K562 (cell line): ENCODE measurements around the gene LPIN1. TPM values are rescaled to one million over a fixed set of nuclear protein-coding genes. Genes with fewer than 3 reads are reported as not detected.

Experiments used
- CHCHD3 ChIP-seq: fragments of 250-450 bp; sonication (Bioruptor Pico); IDR thresholded peaks from 2 replicates; pipeline ENCODE4 v2.1.2; 2022; ENCODE audit warnings: mild to moderate bottlenecking
- GTF2F1 ChIP-seq: IDR thresholded peaks from 2 replicates; pipeline ENCODE4 v1.6.1; 2011; ENCODE audit warnings: low read depth, low read length, improper control_type of control experiment
- HLTF ChIP-seq: fragments of 450-650 bp; IDR thresholded peaks from 2 replicates; pipeline ENCODE4 v1.6.1; 2016
- NCOR1 ChIP-seq: fragments of 450-650 bp; IDR thresholded peaks from 2 replicates; pipeline ENCODE4 v1.6.1; 2016; ENCODE audit warnings: mild to moderate bottlenecking, moderate library complexity
- NR3C1 ChIP-seq: sonication (generic); formaldehyde crosslinking; IDR thresholded peaks from 2 replicates; pipeline ENCODE4 v1.8.1; 2022; ENCODE audit warnings: missing genetic modification reagents
- PTBP1 ChIP-seq: fragments of 200-400 bp; formaldehyde crosslinking; IDR thresholded peaks from 2 replicates; pipeline ENCODE4 v1.6.1; 2017; ENCODE audit warnings: low read depth, low read length
- SETDB1 ChIP-seq: IDR thresholded peaks from one replicate; pipeline ENCODE4 v1.6.1; 2012; ENCODE audit warnings: low read length, control low read depth, inconsistent platforms
- SLC30A9 ChIP-seq: fragments of 250-450 bp; sonication (Bioruptor Pico); IDR thresholded peaks from 2 replicates; pipeline ENCODE4 v1.8.0; 2022; ENCODE audit warnings: mild to moderate bottlenecking, moderate library complexity
- SMARCA4 ChIP-seq: fragments of 450-650 bp; IDR thresholded peaks from 2 replicates; pipeline ENCODE4 v1.6.1; 2016
- SMARCC2 ChIP-seq: fragments of 450-650 bp; IDR thresholded peaks from 2 replicates; pipeline ENCODE4 v1.6.1; 2017; ENCODE audit warnings: antibody characterized with exemption, moderate library complexity, mild to moderate bottlenecking, low read depth
- SRF ChIP-seq, 2 experiments: fragments of 250-450, 450-650 bp in 1 of 2; sonication (Bioruptor Pico) in 1 of 2; sonication (generic) in 1 of 2; formaldehyde crosslinking; IDR thresholded peaks; 2 replicates each; pipeline versions ENCODE4 v1.5.0 to v1.5.1; 2020 to 2022; ENCODE audit warnings: mild to moderate bottlenecking in 1 of 2, missing genetic modification reagents in 1 of 2
- TBL1XR1 ChIP-seq, 2 experiments: IDR thresholded peaks; 2 replicates each; pipeline ENCODE4 v1.6.1; 2012; ENCODE audit warnings: improper control_type of control experiment in 2 of 2, low read length in 2 of 2, mild to moderate bottlenecking in 1 of 2
- ZEB2 ChIP-seq: fragments of 450-650 bp; IDR thresholded peaks from 2 replicates; pipeline ENCODE4 v1.6.1; 2016
- polyA plus RNA-seq, 8 experiments: library from polyadenylated mRNA; depleted of rRNA in 4 of 8; stranded (reverse) in 5 of 8; unstranded in 3 of 8; fragments of >200 nt; fragmentation: Nextera tagmentation in 2 of 8; fragmentation: Illumina TruSeq in 1 of 8; extraction: Ambion mirVana in 2 of 8; extraction: Trizol in 1 of 8; gene quantifications; 2 replicates each; pipeline versions ENCODE4 v1.2.1 to v1.2.3, GENCODE V29; 2011 to 2014; ENCODE audit warnings: inconsistent platforms in 1 of 8, missing spikeins in 1 of 8
- total RNA-seq, 7 experiments: library from RNA; depleted of rRNA in 6 of 7; stranded (reverse); fragments of >200 nt in 6 of 7; fragmentation: Illumina TruSeq in 2 of 7; extraction: Trizol in 2 of 7; gene quantifications; 2 replicates each; pipeline versions ENCODE4 v1.2.1 to v1.2.3, GENCODE V29; 2011 to 2021; ENCODE audit warnings: low replicate concordance in 1 of 7
- TF ChIP-seq, protein P1 (sequence below): sonication (generic); formaldehyde crosslinking; IDR thresholded peaks from 2 replicates; pipeline ENCODE4 v1.8.0; 2022; ENCODE audit warnings: mild to moderate bottlenecking, missing genetic modification reagents
- TF ChIP-seq, protein P2 (sequence below): fragments of 200-400 bp; formaldehyde crosslinking; IDR thresholded peaks from 2 replicates; pipeline ENCODE4 v1.6.1; 2017; ENCODE audit warnings: mild to moderate bottlenecking, low read depth, low read length, moderate library complexity
- TF ChIP-seq, protein P3 (sequence below), 2 experiments: fragments of 450-650 bp in 1 of 2; sonication (generic) in 1 of 2; formaldehyde crosslinking in 1 of 2; IDR thresholded peaks in 1 of 2; conservative IDR thresholded peaks in 1 of 2; 2 replicates each; pipeline versions ENCODE4 v1.6.1 to v1.8.1; 2016 to 2023; ENCODE audit warnings: mild to moderate bottlenecking in 2 of 2, moderate library complexity in 2 of 2, inconsistent platforms in 1 of 2, missing genetic modification reagents in 1 of 2
- TF ChIP-seq, protein P4 (sequence below): fragments of 250-450 bp; sonication (Bioruptor Pico); IDR thresholded peaks from 2 replicates; pipeline ENCODE4 v1.5.0; 2021; ENCODE audit warnings: mild to moderate bottlenecking, moderate library complexity

The LPIN1 gene
- total and polyA plus RNA-seq, 9 of the 15 experiments (the other 6 are each of a cell fraction or from before 2014, with no cell fraction given) = 9.2 to 84.0 (median 27.8) TPM

DNA sequence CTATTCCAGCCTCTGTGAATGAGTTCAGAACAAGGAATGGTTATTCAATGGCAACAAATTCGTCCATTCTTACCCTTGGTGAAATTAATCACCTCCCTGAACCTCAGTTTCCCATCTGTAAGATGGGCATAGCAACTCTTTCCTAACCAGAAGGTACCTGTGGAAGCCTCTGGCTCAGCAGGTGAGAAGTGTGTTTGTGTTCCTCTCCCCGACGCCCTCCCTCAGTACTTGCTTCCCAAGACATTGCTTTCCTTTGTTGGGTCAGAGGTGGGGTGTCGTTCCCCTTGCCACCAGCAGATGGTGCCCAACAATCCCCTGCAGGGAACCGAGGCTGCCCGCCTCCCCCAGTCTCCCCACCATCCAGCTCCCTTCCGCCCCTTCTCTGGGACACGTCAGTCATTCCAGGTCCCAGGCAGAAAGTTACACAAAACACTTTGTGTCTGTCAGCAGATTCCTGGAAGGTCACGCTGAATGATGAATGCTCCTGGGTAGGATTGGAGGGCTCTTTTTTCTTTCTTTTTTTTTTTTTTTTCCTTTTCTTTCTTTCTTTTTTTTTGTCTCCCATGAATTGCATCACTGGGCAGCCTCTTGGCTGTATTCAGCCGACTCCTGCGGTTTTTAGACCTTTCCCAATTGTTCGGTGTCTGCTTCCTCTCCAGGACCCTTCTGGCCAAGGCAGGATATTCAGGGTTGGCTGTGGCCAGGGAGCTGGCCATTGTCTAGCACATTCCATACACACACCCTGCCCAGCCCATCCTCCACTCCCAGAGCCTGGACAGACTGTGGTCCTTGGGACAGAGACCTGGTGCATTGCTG lies 117.3 kb downstream of the LPIN1 start (continued):
- TF ChIP-seq, protein P1, sequence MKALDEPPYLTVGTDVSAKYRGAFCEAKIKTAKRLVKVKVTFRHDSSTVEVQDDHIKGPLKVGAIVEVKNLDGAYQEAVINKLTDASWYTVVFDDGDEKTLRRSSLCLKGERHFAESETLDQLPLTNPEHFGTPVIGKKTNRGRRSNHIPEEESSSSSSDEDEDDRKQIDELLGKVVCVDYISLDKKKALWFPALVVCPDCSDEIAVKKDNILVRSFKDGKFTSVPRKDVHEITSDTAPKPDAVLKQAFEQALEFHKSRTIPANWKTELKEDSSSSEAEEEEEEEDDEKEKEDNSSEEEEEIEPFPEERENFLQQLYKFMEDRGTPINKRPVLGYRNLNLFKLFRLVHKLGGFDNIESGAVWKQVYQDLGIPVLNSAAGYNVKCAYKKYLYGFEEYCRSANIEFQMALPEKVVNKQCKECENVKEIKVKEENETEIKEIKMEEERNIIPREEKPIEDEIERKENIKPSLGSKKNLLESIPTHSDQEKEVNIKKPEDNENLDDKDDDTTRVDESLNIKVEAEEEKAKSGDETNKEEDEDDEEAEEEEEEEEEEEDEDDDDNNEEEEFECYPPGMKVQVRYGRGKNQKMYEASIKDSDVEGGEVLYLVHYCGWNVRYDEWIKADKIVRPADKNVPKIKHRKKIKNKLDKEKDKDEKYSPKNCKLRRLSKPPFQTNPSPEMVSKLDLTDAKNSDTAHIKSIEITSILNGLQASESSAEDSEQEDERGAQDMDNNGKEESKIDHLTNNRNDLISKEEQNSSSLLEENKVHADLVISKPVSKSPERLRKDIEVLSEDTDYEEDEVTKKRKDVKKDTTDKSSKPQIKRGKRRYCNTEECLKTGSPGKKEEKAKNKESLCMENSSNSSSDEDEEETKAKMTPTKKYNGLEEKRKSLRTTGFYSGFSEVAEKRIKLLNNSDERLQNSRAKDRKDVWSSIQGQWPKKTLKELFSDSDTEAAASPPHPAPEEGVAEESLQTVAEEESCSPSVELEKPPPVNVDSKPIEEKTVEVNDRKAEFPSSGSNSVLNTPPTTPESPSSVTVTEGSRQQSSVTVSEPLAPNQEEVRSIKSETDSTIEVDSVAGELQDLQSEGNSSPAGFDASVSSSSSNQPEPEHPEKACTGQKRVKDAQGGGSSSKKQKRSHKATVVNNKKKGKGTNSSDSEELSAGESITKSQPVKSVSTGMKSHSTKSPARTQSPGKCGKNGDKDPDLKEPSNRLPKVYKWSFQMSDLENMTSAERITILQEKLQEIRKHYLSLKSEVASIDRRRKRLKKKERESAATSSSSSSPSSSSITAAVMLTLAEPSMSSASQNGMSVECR (CRISPR knock-in tag) = no peak
- TF ChIP-seq SETDB1 = no peak
- TF ChIP-seq, protein P2, sequence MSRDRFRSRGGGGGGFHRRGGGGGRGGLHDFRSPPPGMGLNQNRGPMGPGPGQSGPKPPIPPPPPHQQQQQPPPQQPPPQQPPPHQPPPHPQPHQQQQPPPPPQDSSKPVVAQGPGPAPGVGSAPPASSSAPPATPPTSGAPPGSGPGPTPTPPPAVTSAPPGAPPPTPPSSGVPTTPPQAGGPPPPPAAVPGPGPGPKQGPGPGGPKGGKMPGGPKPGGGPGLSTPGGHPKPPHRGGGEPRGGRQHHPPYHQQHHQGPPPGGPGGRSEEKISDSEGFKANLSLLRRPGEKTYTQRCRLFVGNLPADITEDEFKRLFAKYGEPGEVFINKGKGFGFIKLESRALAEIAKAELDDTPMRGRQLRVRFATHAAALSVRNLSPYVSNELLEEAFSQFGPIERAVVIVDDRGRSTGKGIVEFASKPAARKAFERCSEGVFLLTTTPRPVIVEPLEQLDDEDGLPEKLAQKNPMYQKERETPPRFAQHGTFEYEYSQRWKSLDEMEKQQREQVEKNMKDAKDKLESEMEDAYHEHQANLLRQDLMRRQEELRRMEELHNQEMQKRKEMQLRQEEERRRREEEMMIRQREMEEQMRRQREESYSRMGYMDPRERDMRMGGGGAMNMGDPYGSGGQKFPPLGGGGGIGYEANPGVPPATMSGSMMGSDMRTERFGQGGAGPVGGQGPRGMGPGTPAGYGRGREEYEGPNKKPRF = no peak
- peak; percentile 58; the same call in 1 of the 2 replicates for TF ChIP-seq ZEB2
- no peak; a peak in 1 of 4 replicates for TF ChIP-seq SRF (CRISPR knock-in tag; IDR thresholded peaks at IDR 0.05)
- TF ChIP-seq, protein P3, sequence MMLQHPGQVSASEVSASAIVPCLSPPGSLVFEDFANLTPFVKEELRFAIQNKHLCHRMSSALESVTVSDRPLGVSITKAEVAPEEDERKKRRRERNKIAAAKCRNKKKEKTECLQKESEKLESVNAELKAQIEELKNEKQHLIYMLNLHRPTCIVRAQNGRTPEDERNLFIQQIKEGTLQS (IDR thresholded peaks at IDR 0.05) = peak; percentile 87
- TF ChIP-seq, protein P3 (CRISPR knock-in tag; conservative IDR thresholded peaks at IDR 0.05) = no peak
- no peak for TF ChIP-seq CHCHD3 (CRISPR knock-in tag)
- TF ChIP-seq PTBP1 = no peak
- TF ChIP-seq, protein P4, sequence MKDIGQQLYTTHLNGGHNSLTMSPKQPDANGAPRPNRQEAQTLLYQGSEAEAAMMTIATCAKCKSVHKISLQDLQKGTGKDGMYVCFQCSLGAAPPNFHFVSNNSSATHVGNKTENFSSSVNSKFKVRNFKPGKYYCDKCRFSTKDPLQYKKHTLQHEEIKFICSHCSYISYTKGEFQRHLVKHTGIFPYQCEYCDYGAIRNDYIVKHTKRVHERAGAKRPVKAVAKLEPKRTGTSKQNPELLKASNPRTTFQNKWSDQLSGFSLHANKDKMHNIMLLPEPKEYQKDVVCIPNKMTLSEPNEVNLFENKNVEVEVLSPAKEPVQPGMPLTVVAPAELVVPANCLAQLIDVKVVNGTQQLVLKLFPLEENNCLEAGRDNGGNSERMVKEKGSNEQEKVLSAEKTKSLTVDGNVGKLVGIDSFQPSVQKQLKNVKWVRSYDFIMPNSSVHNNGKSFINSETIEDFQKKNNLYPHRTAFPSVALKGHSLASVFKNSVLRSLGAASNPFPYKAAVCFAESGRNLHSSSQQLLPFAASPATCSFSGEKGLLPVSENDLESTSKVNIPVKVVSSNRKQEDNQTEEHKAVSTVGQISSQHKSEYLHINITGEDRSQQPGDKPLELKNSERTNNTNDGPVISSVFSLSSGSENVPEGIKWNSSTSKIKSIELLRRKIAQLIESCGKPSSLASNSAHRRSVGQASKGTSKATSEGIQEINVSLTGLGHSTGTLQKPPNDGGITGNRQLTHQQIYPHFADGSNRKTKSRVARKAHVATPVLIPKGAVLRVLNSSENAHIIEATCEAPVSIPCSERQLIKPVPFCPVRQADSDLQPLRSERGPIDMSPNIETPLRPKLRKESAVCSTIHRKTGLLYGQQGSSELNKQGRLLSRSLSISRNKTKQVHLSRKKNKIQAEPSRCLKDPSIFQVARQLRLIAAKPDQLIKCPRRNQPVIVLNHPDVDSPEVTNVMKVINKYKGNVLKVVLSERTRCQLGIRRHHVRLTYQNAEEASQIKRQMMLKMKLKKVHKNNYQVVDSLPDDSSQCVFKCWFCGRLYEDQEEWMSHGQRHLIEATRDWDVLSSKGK (CRISPR knock-in tag) = no peak
- peak in 1 of 2 experiments; percentile 41; a peak in 1 of 4 replicates for TF ChIP-seq TBL1XR1 (IDR thresholded peaks at IDR 0.05; ENCODE audit: low read length in 2 of 2)
- no peak; the same call in 1 of the 2 replicates for TF ChIP-seq SMARCC2
- TF ChIP-seq NCOR1 = no peak
- TF ChIP-seq SMARCA4 = peak; percentile 67
- no peak for TF ChIP-seq NR3C1 (CRISPR knock-in tag)
- no peak for TF ChIP-seq SLC30A9
- no peak for TF ChIP-seq GTF2F1
- TF ChIP-seq HLTF = no peak
